ENCODE measurements around the gene TBC1D2. TPM values are rescaled to one million over a fixed set of nuclear protein-coding genes. Genes with fewer than 3 reads are reported as not detected.

The TBC1D2 gene
- total and polyA plus RNA-seq, 10 of the 15 experiments (the other 5 are each of a cell fraction or from before 2014, with no cell fraction given), result 0.04 to 1.6 (median 1.1) TPM

- CTCF ChIA-PET, result interaction anchor here (0.7 to 1.3 kb wide), 4 partner anchors 10 to 97 kb away, joined by 3 to 4 read pairs (median 3); no protein-coding TSS in a partner anchor
- in situ Hi-C loops (cut with MboI) (no loop called here), intact Hi-C loops (cut with micrococcal nuclease; ENCODE audit: unreplicated experiment) (loop anchor here (2.0 kb wide), 1 partner anchor 140 kb away; no protein-coding TSS in a partner anchor)
- Histone ChIP-seq H3K36me3 (ENCODE audit: control insufficient read depth in 2 of 2, insufficient read depth in 2 of 2, low read length in 1 of 2) (no peaks in the 10 kb centered on the region), H3K27ac (ENCODE audit: control insufficient read depth, insufficient read depth) (no peak overlapping the region), H2AFZ (ENCODE audit: control insufficient read depth, low read depth, low read length) (no peak overlapping the region), H3K9ac (ENCODE audit: control insufficient read depth, insufficient read depth, low read length) (no peak overlapping the region), H3K4me2 (ENCODE audit: control insufficient read depth, insufficient read depth) (no peak overlapping the region), H3K4me3 (no peak overlapping the region), H3K79me2 (ENCODE audit: control insufficient read depth, insufficient read depth, low read length) (no peaks in the 10 kb centered on the region), H4K20me1 (ENCODE audit: control insufficient read depth, insufficient read depth) (no peaks in the 10 kb centered on the region), H3K9me3 (replicated peaks; ENCODE audit: control insufficient read depth, insufficient read depth, low read length) (no peaks in the 10 kb centered on the region), H3K4me1 (ENCODE audit: control insufficient read depth, insufficient read depth, low read length) (no peaks in the 10 kb centered on the region), H3K27me3 (replicated peaks in 1 of 2; ENCODE audit: control insufficient read depth in 2 of 2, insufficient read depth in 2 of 2, low read length in 1 of 2) (no peaks in the 10 kb centered on the region)
- FAIRE-seq, result no peak
- no peak for ATAC-seq
- POLR2A ChIA-PET, result no interaction called here
- BruUV-seq (replicated peaks), result no TSS peak
- SMC1A ChIA-PET (ENCODE audit: uncharacterized antibody, unreplicated experiment), result no interaction called here
- RAD21 ChIA-PET (ENCODE audit: unreplicated experiment), result interaction anchor here (1.0 kb wide), 1 partner anchor 96 kb away, joined by 3 read pairs; the partner anchor contains the start of gene TRIM14
- DNase-seq (ENCODE audit: low read depth, low spot score), result no peak
- WGBS (ENCODE audit: insufficient coverage, insufficient replicate concordance, low lambda C conversion rate, missing lambda C conversion rate), result 44% methylated on average over 5 of the region's 5 CpGs
- TF ChIP-seq KAT2A (conservative IDR thresholded peaks at IDR 0.05; ENCODE audit: control insufficient read depth, low read depth, low read length) (no peak), ESRRA (IDR thresholded peaks at IDR 0.05; ENCODE audit: low read length) (no peak), ASH2L (IDR thresholded peaks at IDR 0.05; ENCODE audit: borderline replicate concordance, low read depth) (no peak), JUNB (IDR thresholded peaks at IDR 0.05) (no peak), ZNF217 (IDR thresholded peaks at IDR 0.05) (no peak), HDAC6 (IDR thresholded peaks at IDR 0.05; ENCODE audit: unreplicated experiment) (no peak), CEBPZ (IDR thresholded peaks at IDR 0.05; ENCODE audit: low read depth, low read length) (no peak), CBFB (IDR thresholded peaks at IDR 0.05; ENCODE audit: low read depth) (no peak), ZZZ3 (IDR thresholded peaks at IDR 0.05; ENCODE audit: control insufficient read depth, insufficient read length, low read depth) (no peak), MEF2B (IDR thresholded peaks at IDR 0.05; ENCODE audit: partially characterized antibody, poor library complexity, severe bottlenecking) (no peak), ZBED1 (IDR thresholded peaks at IDR 0.05; ENCODE audit: borderline replicate concordance) (no peak), TARDBP (IDR thresholded peaks at IDR 0.05; ENCODE audit: borderline replicate concordance) (no peak), ZNF274 (IDR thresholded peaks at IDR 0.05; ENCODE audit: insufficient read depth, insufficient read length) (no peak), IRF5 (IDR thresholded peaks at IDR 0.05; ENCODE audit: borderline replicate concordance) (no peak), TCF3 (IDR thresholded peaks at IDR 0.05; ENCODE audit: borderline replicate concordance, insufficient read depth, low read depth, low read length) (no peak)
- TF ChIP-seq, protein P1, sequence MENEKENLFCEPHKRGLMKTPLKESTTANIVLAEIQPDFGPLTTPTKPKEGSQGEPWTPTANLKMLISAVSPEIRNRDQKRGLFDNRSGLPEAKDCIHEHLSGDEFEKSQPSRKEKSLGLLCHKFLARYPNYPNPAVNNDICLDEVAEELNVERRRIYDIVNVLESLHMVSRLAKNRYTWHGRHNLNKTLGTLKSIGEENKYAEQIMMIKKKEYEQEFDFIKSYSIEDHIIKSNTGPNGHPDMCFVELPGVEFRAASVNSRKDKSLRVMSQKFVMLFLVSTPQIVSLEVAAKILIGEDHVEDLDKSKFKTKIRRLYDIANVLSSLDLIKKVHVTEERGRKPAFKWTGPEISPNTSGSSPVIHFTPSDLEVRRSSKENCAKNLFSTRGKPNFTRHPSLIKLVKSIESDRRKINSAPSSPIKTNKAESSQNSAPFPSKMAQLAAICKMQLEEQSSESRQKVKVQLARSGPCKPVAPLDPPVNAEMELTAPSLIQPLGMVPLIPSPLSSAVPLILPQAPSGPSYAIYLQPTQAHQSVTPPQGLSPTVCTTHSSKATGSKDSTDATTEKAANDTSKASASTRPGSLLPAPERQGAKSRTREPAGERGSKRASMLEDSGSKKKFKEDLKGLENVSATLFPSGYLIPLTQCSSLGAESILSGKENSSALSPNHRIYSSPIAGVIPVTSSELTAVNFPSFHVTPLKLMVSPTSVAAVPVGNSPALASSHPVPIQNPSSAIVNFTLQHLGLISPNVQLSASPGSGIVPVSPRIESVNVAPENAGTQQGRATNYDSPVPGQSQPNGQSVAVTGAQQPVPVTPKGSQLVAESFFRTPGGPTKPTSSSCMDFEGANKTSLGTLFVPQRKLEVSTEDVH (IDR thresholded peaks at IDR 0.05; ENCODE audit: low read depth, partially characterized antibody), result no peak
These were observed 40.2 kb downstream of the TBC1D2 start for GRCh38 chr9:98215271-98215670.
